HUES64 (cell line): ENCODE measurements around the gene CD248.

Source experiments
- H3K27ac ChIP-seq: 2 replicates; pipeline ENCODE4 v1.7.0; 2013; ENCODE audit warnings: low read depth, low read length, inconsistent platforms
- H3K27me3 ChIP-seq: 2 replicates; pipeline ENCODE4 v1.6.1; 2013; ENCODE audit warnings: mild to moderate bottlenecking, low read length; ENCODE audit not compliant: insufficient read depth
- H3K36me3 ChIP-seq: 2 replicates; pipeline ENCODE4 v1.6.1; 2013; ENCODE audit warnings: mild to moderate bottlenecking, low read length; ENCODE audit not compliant: insufficient read depth
- H3K4me1 ChIP-seq: 2 replicates; pipeline ENCODE4 v1.6.1; 2013; ENCODE audit warnings: mild to moderate bottlenecking, low read length, moderate library complexity; ENCODE audit not compliant: insufficient read depth
- H3K4me3 ChIP-seq: 2 replicates; pipeline ENCODE4 v1.5.1; 2013; ENCODE audit warnings: mild to moderate bottlenecking, low read length, moderate library complexity
- H3K9ac ChIP-seq: 2 replicates; pipeline ENCODE4 v1.6.1; 2013; ENCODE audit warnings: mild to moderate bottlenecking, low read depth, low read length
- H3K9me3 ChIP-seq: 2 replicates; pipeline ENCODE4 v1.6.1; 2013; ENCODE audit warnings: low read depth, low read length; ENCODE audit not compliant: insufficient read depth
- WGBS: fragments of 150-250, 120-280 bp; methylation state at CpG from one replicate; pipeline ENCODE4 v1.1.7; 2013; ENCODE audit warnings: missing lambda C conversion rate; 5-methylcytosine and 5-hydroxymethylcytosine counted together

The CD248 gene

GRCh38 chr11:66275984-66276612, 40.7 kb downstream of the CD248 start:
- Histone ChIP-seq H3K27me3 (no peaks in the 10 kb centered on the region), H3K27ac (no peak overlapping the region), H3K9ac (no peak overlapping the region), H3K4me3 (no peak overlapping the region), H3K4me1 (0 out of 2 replicates have a peak, but pooled peaks cover 3% of the 10 kb centered on the region), H3K36me3 (peaks cover 39% of the 10 kb centered on the region), H3K9me3 (no peaks in the 10 kb centered on the region)
- WGBS, result 92% methylated on average over 14 of the region's 14 CpGs

DNA sequence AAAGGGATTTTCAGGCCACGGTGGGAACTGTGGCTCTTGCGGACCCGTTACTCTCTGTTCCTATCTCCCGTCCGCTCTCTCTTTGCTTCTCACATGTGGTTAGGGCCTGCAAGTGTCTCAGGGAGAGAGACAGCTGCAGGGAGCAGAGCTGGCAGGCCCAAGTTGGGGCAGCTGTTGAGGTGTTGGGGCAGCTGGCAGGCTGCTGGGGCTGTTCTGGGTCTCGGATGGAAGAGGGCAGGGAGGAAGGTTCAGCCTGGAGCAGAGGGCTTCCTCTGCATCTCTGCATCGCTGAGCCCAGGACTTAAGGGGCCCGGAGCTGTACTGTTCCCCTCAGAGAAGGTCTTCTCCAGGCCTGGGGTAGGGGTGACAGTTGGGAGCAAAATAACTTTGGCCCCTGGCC, 41.4 kb downstream of the CD248 start:
- no peak overlapping the region for H3K27ac ChIP-seq
- no peaks in the 10 kb centered on the region for H3K9me3 ChIP-seq
- H3K4me3 ChIP-seq, result no peak overlapping the region
- no peaks in the 10 kb centered on the region for H3K27me3 ChIP-seq
- 94% methylated on average over 8 of the region's 8 CpGs for whole genome bisulfite sequencing
- H3K4me1 ChIP-seq, result no peaks in the 10 kb centered on the region
- H3K9ac ChIP-seq, result no peak overlapping the region
- H3K36me3 ChIP-seq, result peaks cover 39% of the 10 kb centered on the region

- peaks cover 39% of the 10 kb centered on the region for H3K36me3 ChIP-seq
- WGBS, result 85% methylated on average over 1 of the region's 1 CpG
Observed at GRCh38 chr11:66274219-66274618, 42.6 kb downstream of the CD248 start.

GRCh38 chr11:66272596-66272995, 44.2 kb downstream of the CD248 start:
- H3K27ac ChIP-seq, result no peak overlapping the region
- no peaks in the 10 kb centered on the region for H3K27me3 ChIP-seq
- H3K9ac ChIP-seq, result no peak overlapping the region
- peaks cover 8% of the 10 kb centered on the region; the same call in 1 of the 2 replicates for H3K4me1 ChIP-seq
- H3K36me3 ChIP-seq, result peaks cover 39% of the 10 kb centered on the region
- whole genome bisulfite sequencing, result 97% methylated on average over 2 of the region's 2 CpGs
- no peaks in the 10 kb centered on the region for H3K9me3 ChIP-seq
- no peak overlapping the region for H3K4me3 ChIP-seq

More at GRCh38 chr11:66274219-66274618, 42.6 kb downstream of the CD248 start:
- H3K9ac ChIP-seq, result no peak overlapping the region
- no peaks in the 10 kb centered on the region for H3K27me3 ChIP-seq
- no peak overlapping the region for H3K4me3 ChIP-seq
- H3K9me3 ChIP-seq, result no peaks in the 10 kb centered on the region
- H3K27ac ChIP-seq, result no peak overlapping the region
- peaks cover 8% of the 10 kb centered on the region; the same call in 1 of the 2 replicates for H3K4me1 ChIP-seq

DNA sequence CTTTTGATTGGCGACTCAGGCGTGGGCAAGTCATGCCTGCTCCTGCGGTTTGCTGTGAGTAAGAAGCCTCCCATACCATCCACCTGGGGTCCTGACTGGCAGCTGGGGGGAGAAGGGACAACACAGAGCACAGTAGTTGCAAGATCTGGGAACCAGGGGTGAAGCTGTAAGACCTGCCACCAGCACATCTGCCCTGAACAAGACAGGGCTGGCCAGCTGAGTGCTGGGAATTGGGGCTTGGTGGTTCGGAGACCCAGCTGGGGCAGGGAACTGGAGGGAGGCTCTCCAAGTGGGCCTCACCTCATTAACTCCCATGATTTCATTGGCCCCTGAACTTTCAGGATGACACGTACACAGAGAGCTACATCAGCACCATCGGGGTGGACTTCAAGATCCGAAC, 45.0 kb downstream of the CD248 start:
- Histone ChIP-seq H3K27me3 (no peaks in the 10 kb centered on the region), H3K36me3 (peaks cover 39% of the 10 kb centered on the region), H3K27ac (no peak overlapping the region), H3K4me3 (no peak overlapping the region), H3K4me1 (peaks cover 8% of the 10 kb centered on the region; the same call in 1 of the 2 replicates), H3K9me3 (no peaks in the 10 kb centered on the region), H3K9ac (no peak overlapping the region)
- WGBS, result 95% methylated on average over 7 of the region's 7 CpGs

- peaks cover 45% of the 10 kb centered on the region for H3K36me3 ChIP-seq
- H3K27ac ChIP-seq, result peak overlapping the region; percentile 96
- H3K4me3 ChIP-seq, result peak overlapping the region; percentile 93
- H3K4me1 ChIP-seq, result peaks cover 8% of the 10 kb centered on the region; the same call in 1 of the 2 replicates
- H3K27me3 ChIP-seq, result no peaks in the 10 kb centered on the region
- peak overlapping the region; percentile 92 for H3K9ac ChIP-seq
- H3K9me3 ChIP-seq, result no peaks in the 10 kb centered on the region
- WGBS, result 7% methylated on average over 30 of the region's 32 CpGs
Observed at GRCh38 chr11:66268952-66269905, 47.6 kb downstream of the CD248 start.

GRCh38 chr11:66268244-66268951, 48.4 kb downstream of the CD248 start, which contains the start of gene RAB1B:
Gene RAB1B, plus strand, starts transcription at chr11:66268639. Its CDS starts 41 bp downstream, at chr11:66268680.
- H3K9me3 ChIP-seq, result no peaks in the 10 kb centered on the region
- no peaks in the 10 kb centered on the region for H3K27me3 ChIP-seq
- H3K4me1 ChIP-seq, result peaks cover 8% of the 10 kb centered on the region; the same call in 1 of the 2 replicates
- under 1% methylated on average over 62 of the region's 64 CpGs for WGBS
- H3K4me3 ChIP-seq, result peak within 1 kb of the TSS; percentile 93
- H3K9ac ChIP-seq, result peak within 1 kb of the TSS; percentile 92
- H3K27ac ChIP-seq, result peak within 1 kb of the TSS; percentile 96
- peaks cover 45% of the 10 kb centered on the region for H3K36me3 ChIP-seq

DNA sequence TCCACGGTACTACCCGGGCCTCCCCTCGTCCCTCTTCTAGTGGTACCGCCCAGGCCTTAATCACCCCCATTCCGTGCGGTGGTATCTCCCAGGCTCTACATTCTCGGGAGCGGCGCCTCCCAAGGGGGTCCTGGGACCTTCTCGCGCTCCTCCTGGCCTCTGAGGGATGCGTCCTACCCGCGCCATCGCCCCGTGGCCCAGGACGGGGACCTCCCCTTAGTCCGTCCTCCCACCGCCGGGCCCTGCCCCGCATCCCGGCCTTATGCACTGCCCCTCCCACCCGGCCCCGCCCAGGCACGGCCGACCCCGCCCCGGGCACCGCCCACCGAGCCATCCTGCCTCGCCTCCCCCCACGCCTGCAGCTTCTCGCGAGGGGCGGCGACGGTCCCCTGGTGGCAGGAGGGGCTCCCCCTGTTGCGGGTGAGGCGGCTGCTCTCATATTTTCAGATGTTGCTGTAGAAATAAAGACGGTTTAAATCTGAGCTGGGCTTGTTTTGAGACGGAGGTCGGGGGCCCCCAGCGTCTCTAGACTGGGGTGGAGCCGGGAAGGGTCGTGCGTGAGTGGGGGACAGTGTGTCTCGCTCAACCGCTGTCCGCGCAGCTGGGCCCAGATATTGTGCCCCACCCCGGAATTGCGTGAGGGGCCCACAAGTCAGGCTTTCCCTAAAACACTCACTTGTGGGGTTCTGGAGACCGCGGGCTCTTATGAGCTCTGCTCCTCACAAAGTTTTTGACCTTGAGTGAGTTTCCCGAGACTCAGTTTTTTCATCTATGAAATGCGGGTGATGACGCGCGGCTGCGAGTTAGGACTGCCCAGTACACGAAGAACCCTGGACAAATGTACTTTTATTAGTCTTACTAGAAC, 49.2 kb downstream of the CD248 start:
- Histone ChIP-seq H3K36me3 (peaks cover 45% of the 10 kb centered on the region), H3K27me3 (no peaks in the 10 kb centered on the region), H3K9ac (peak overlapping the region; percentile 52), H3K9me3 (no peaks in the 10 kb centered on the region), H3K4me3 (peak overlapping the region; percentile 93), H3K4me1 (peaks cover 8% of the 10 kb centered on the region; the same call in 1 of the 2 replicates), H3K27ac (peak overlapping the region; percentile 74; the same call in 1 of the 2 replicates)
- under 1% methylated on average over 58 of the region's 61 CpGs for WGBS

- Histone ChIP-seq H3K36me3 (peaks cover 45% of the 10 kb centered on the region), H3K4me3 (peak overlapping the region; percentile 93), H3K9me3 (no peaks in the 10 kb centered on the region), H3K9ac (peak overlapping the region; percentile 35; the same call in 1 of the 2 replicates), H3K27me3 (no peaks in the 10 kb centered on the region), H3K4me1 (peaks cover 8% of the 10 kb centered on the region; the same call in 1 of the 2 replicates), H3K27ac (peak overlapping the region; percentile 12; the same call in 1 of the 2 replicates)
- 27% methylated on average over 13 of the region's 13 CpGs for WGBS
Observed at GRCh38 chr11:66267039-66267378, 49.8 kb downstream of the CD248 start.

- Histone ChIP-seq H3K9ac (no peak overlapping the region), H3K9me3 (no peaks in the 10 kb centered on the region), H3K27ac (no peak overlapping the region), H3K4me1 (peaks cover 8% of the 10 kb centered on the region; the same call in 1 of the 2 replicates), H3K36me3 (peaks cover 45% of the 10 kb centered on the region), H3K27me3 (no peaks in the 10 kb centered on the region), H3K4me3 (peak overlapping the region; percentile 93)
- WGBS, result 91% methylated on average over 20 of the region's 20 CpGs
Observed at GRCh38 chr11:66266378-66267038, 50.3 kb downstream of the CD248 start.
